OCI-LY7 (cell line): ENCODE data around the gene CENPP. TPM values are rescaled to one million over a fixed set of nuclear protein-coding genes. Genes with fewer than 3 reads are reported as not detected.

Experiments used
- BruUV-seq: library from RNA; stranded (reverse); fragments of 400-500 nt; replicated peaks from 2 replicates; lab custom pipeline; 2021; lab: Mats Ljungman, UMichigan
- CTCF ChIA-PET: fragments of 300-600 bp; sonication (Branson Sonifier 250); formaldehyde crosslinking; loops from one replicate; lab custom pipeline; 2022; ENCODE audit warnings: antibody characterized with exemption; ENCODE audit not compliant: unreplicated experiment; lab: Charles Lee
- POLR2A ChIA-PET: fragments of 300-600 bp; sonication (Branson Sonifier 250); formaldehyde crosslinking; loops from one replicate; lab custom pipeline; 2022; ENCODE audit warnings: antibody characterized with exemption; lab: Charles Lee
- DNase-seq: peaks from one replicate; pipeline ENCODE4 v3.0.0-alpha.2; 2015; ENCODE audit warnings: low spot score
- H2AFZ ChIP-seq: fragments of 200-600 bp; sonication (generic), shearing (Covaris generic); 2 replicates; pipeline ENCODE4 v1.6.1; 2014; ENCODE audit warnings: mild to moderate bottlenecking, antibody characterized with exemption, low read length, moderate library complexity
- H3K27ac ChIP-seq: fragments of 200-600 bp; sonication (generic); 2 replicates; pipeline ENCODE4 v1.5.1; 2014; ENCODE audit warnings: mixed run types, low read depth, mild to moderate bottlenecking, moderate library complexity, low read length, inconsistent platforms; ENCODE audit not compliant: poor library complexity, severe bottlenecking
- H3K36me3 ChIP-seq: fragments of 200-600 bp; sonication (generic); 2 replicates; pipeline ENCODE4 v1.6.1; 2014; ENCODE audit warnings: mild to moderate bottlenecking, antibody characterized with exemption, low read length, moderate library complexity, mixed read lengths; ENCODE audit not compliant: insufficient read depth
- H3K4me1 ChIP-seq: fragments of 200-600 bp; sonication (generic); 2 replicates; pipeline ENCODE4 v1.5.1; 2014; ENCODE audit warnings: mild to moderate bottlenecking, low read length; ENCODE audit not compliant: insufficient read depth, poor library complexity, severe bottlenecking
- H3K4me2 ChIP-seq: fragments of 200-600 bp; sonication (generic); 2 replicates; pipeline ENCODE4 v1.6.1; 2014; ENCODE audit warnings: mild to moderate bottlenecking, low read length
- H3K4me3 ChIP-seq: fragments of 200-600 bp; sonication (generic); 2 replicates; pipeline ENCODE4 v1.5.1; 2014; ENCODE audit warnings: mild to moderate bottlenecking, low read depth, low read length; ENCODE audit not compliant: poor library complexity, severe bottlenecking
- H3K79me2 ChIP-seq: fragments of 200-600 bp; sonication (generic); 2 replicates; pipeline ENCODE4 v1.6.1; 2016; ENCODE audit warnings: low read depth, mild to moderate bottlenecking, low read length, moderate library complexity, mixed read lengths; ENCODE audit not compliant: insufficient read depth
- H3K9me2 ChIP-seq: fragments of 200-600 bp; sonication (generic); 2 replicates; pipeline ENCODE4 v1.6.1; 2016; ENCODE audit warnings: mild to moderate bottlenecking, low read length, mixed read lengths; ENCODE audit not compliant: insufficient read depth
- H3K9me3 ChIP-seq: fragments of 200-600 bp; sonication (generic); 2 replicates; pipeline ENCODE4 v1.6.1; 2014; ENCODE audit warnings: mild to moderate bottlenecking, mixed run types, low read length, mixed read lengths
- H4K20me1 ChIP-seq: fragments of 200-600 bp; sonication (generic); 2 replicates; pipeline ENCODE4 v1.6.1; 2014; ENCODE audit warnings: mild to moderate bottlenecking, antibody characterized with exemption, low read length, moderate library complexity, mixed read lengths; ENCODE audit not compliant: insufficient read depth
- EZH2phosphoT487 ChIP-seq: fragments of 200-600 bp; sonication (generic); IDR thresholded peaks from 2 replicates; pipeline ENCODE4 v1.6.1; 2018; ENCODE audit warnings: low read depth, borderline replicate concordance, mild to moderate bottlenecking, mixed run types, antibody characterized with exemption, low read length, moderate library complexity, mixed read lengths
- intact Hi-C: fragments of 100-400 bp; cut with micrococcal nuclease; formaldehyde crosslinking; loops from one replicate; pipeline ENCODE4 v1.10.0; 2022; ENCODE audit not compliant: unreplicated experiment
- total RNA-seq, 2 experiments: library from RNA; depleted of rRNA in 1 of 2; stranded (reverse); fragments of >200 nt in 1 of 2; shearing (Covaris generic) in 1 of 2; gene quantifications; 2 replicates each; pipeline ENCODE4 v1.2.3, GENCODE V29; 2014 to 2022
- TF ChIP-seq, protein P1 (sequence below): fragments of 200-600 bp; sonication (generic); conservative IDR thresholded peaks from 2 replicates; pipeline ENCODE4 v1.5.1; 2014; ENCODE audit warnings: mild to moderate bottlenecking, antibody characterized with exemption, low read length, moderate library complexity, mixed read lengths

Gene CENPP
- total RNA-seq, 2 experiments from 2014 or later, result 25.4 to 30.9 TPM

DNA sequence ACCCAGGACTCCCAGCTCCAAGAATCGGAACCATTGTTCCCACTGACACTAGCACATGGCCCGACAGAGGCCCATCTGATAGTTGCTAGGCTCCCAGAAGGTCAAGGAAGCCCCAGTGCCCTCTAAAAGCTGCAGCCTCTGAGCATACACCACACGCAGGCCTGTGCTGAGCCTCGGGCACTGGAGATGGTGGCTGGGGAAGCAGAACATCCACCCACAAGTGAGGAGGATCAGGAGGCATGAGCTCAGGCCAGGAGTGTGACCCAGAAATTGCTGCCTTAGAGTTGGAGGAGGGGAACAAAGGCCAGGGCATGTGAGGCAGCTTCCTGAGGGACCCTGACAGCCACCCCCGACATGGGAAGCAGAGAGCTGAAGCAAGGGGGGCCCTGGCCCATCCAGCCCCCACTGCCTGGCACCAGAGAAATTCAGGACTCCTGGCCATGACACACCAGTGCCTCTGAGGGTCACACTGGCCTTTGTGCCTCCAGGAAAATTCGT lies 322.8 kb downstream of the CENPP start:
- peaks cover 88% of the 10 kb centered on the region for H3K36me3 ChIP-seq
- H3K9me2 ChIP-seq, result no peaks in the 10 kb centered on the region
- no peaks in the 10 kb centered on the region for H3K79me2 ChIP-seq
- no peak overlapping the region for H3K4me2 ChIP-seq
- POLR2A ChIA-PET, result no interaction called here
- intact Hi-C loops, result no loop called here
- BruUV-seq, result no TSS peak
- no peak overlapping the region for H3K4me3 ChIP-seq
- H2AFZ ChIP-seq, result no peak overlapping the region
- H4K20me1 ChIP-seq, result no peaks in the 10 kb centered on the region
- DNase-seq, result no peak
- no peak overlapping the region for H3K27ac ChIP-seq
- no peaks in the 10 kb centered on the region for H3K9me3 ChIP-seq
- TF ChIP-seq, protein P1, sequence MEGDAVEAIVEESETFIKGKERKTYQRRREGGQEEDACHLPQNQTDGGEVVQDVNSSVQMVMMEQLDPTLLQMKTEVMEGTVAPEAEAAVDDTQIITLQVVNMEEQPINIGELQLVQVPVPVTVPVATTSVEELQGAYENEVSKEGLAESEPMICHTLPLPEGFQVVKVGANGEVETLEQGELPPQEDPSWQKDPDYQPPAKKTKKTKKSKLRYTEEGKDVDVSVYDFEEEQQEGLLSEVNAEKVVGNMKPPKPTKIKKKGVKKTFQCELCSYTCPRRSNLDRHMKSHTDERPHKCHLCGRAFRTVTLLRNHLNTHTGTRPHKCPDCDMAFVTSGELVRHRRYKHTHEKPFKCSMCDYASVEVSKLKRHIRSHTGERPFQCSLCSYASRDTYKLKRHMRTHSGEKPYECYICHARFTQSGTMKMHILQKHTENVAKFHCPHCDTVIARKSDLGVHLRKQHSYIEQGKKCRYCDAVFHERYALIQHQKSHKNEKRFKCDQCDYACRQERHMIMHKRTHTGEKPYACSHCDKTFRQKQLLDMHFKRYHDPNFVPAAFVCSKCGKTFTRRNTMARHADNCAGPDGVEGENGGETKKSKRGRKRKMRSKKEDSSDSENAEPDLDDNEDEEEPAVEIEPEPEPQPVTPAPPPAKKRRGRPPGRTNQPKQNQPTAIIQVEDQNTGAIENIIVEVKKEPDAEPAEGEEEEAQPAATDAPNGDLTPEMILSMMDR, result no peak
- no peak for TF ChIP-seq EZH2phosphoT487
- CTCF ChIA-PET, result no interaction called here
- H3K4me1 ChIP-seq, result no peaks in the 10 kb centered on the region

DNA sequence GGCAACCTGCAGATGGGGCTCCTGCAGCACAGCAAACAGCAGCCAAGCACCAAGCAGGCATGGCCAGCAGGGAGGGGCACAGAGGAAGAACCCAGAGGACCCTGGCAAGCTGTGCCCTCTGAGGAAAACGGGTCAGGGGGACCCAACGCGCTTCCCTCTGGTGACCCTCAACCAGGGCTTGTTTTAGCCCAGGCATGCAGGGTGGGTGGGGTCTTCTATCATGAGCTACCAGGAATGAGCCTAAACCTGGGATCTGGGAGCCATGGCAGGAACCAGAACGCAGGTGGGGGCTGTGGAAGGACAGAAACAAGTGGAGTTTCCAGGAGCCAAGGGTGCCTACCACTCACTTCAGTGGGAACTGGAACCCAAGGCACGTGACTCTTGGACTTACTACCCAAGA lies 323.3 kb downstream of the CENPP start:
- Histone ChIP-seq H4K20me1 (no peaks in the 10 kb centered on the region), H2AFZ (no peak overlapping the region), H3K79me2 (no peaks in the 10 kb centered on the region), H3K4me3 (no peak overlapping the region), H3K4me2 (no peak overlapping the region), H3K27ac (no peak overlapping the region), H3K9me3 (no peaks in the 10 kb centered on the region), H3K9me2 (no peaks in the 10 kb centered on the region), H3K36me3 (peaks cover 86% of the 10 kb centered on the region), H3K4me1 (peaks cover under 1% of the 10 kb centered on the region)
- TF ChIP-seq, protein P1, result no peak
- no peak for TF ChIP-seq EZH2phosphoT487
- no peak for DNase-seq
- POLR2A ChIA-PET, result no interaction called here
- intact Hi-C loops, result no loop called here
- CTCF ChIA-PET, result no interaction called here
- no TSS peak for BruUV-seq

DNA sequence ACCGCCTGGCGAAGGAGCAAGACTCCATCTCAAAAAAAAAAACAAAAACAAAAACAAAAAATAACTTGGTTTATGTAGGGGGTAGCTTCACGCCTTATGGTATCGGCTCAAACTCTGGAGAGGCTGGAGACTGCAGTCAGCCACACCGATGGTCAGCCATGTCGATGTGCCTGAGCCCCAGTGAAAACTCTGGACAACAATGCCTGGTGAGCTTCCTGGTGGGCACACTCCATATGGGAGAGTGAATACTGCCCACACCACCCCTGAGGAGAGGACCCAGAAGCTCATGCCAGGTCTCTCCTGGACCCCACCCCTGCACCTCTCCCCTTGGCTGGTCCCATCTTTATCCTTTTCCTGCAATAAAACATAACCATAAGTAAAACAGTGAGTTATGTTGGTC lies 324.5 kb downstream of the CENPP start:
- peaks cover 8% of the 10 kb centered on the region for H3K4me1 ChIP-seq
- no peak overlapping the region for H3K4me2 ChIP-seq
- H4K20me1 ChIP-seq, result no peaks in the 10 kb centered on the region
- H3K36me3 ChIP-seq, result peaks cover 86% of the 10 kb centered on the region
- ChIA-PET CTCF (no interaction called here), POLR2A (interaction anchor here (0.7 kb wide), 1 partner anchor 149 kb away, joined by 3 read pairs; no protein-coding TSS in a partner anchor)
- H3K27ac ChIP-seq, result no peak overlapping the region
- H2AFZ ChIP-seq, result no peak overlapping the region
- H3K9me3 ChIP-seq, result no peaks in the 10 kb centered on the region
- TF ChIP-seq EZH2phosphoT487, result no peak
- TF ChIP-seq, protein P1, result no peak
- no TSS peak for BruUV-seq
- H3K4me3 ChIP-seq, result no peak overlapping the region
- H3K79me2 ChIP-seq, result no peaks in the 10 kb centered on the region
- intact Hi-C loops, result no loop called here
- H3K9me2 ChIP-seq, result no peaks in the 10 kb centered on the region
- no peak for DNase-seq
